Spleen (tissue), 7 donors: Measurements from ENCODE around the gene CMSS1.

Source experiments
- POLR2AphosphoS5 ChIP-seq, 3 donors: sonication (generic); formaldehyde crosslinking; IDR thresholded peaks; one replicate each; pipeline ENCODE4 v1.5.1; 2017; ENCODE audit warnings: antibody characterized with exemption in 3 of 3
- TF ChIP-seq, protein P1 (sequence below), 11 experiments: fragments of 200-600 bp in 7 of 11; fragments of 450-650 bp in 4 of 11; sonication (generic) in 4 of 11; IDR thresholded peaks in 8 of 11; conservative IDR thresholded peaks in 3 of 11; 1 replicate in 7 of 11; 2 replicates in 4 of 11; pipeline versions ENCODE4 v1.4.0 to v1.8.0; 2016 to 2021; ENCODE audit warnings: antibody characterized with exemption in 11 of 11, inconsistent platforms in 4 of 11, mild to moderate bottlenecking in 1 of 11
- donor health status: DM: no; HTN: no; CAD: no; lungs with moderate emphysema.
- donor health status: DM: no; HTN: no; CAD: no.
- donor health status: DM: no; HTN: no; CAD: no.

GRCh38 chr3:100151024-100151707 is 333.5 kb downstream of the CMSS1 start:
- TF ChIP-seq POLR2AphosphoS5 (IDR thresholded peaks at IDR 0.05), result no peak
- TF ChIP-seq, protein P1, sequence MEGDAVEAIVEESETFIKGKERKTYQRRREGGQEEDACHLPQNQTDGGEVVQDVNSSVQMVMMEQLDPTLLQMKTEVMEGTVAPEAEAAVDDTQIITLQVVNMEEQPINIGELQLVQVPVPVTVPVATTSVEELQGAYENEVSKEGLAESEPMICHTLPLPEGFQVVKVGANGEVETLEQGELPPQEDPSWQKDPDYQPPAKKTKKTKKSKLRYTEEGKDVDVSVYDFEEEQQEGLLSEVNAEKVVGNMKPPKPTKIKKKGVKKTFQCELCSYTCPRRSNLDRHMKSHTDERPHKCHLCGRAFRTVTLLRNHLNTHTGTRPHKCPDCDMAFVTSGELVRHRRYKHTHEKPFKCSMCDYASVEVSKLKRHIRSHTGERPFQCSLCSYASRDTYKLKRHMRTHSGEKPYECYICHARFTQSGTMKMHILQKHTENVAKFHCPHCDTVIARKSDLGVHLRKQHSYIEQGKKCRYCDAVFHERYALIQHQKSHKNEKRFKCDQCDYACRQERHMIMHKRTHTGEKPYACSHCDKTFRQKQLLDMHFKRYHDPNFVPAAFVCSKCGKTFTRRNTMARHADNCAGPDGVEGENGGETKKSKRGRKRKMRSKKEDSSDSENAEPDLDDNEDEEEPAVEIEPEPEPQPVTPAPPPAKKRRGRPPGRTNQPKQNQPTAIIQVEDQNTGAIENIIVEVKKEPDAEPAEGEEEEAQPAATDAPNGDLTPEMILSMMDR (IDR thresholded peaks at IDR 0.05 in 8 of 11, conservative IDR thresholded peaks at IDR 0.05 in 3 of 11), result no peak
